Ovary (tissue), 9 donors: ENCODE results near the gene IGF1R. TPM values are rescaled to one million over a fixed set of nuclear protein-coding genes. Genes with fewer than 3 reads are reported as not detected.

Experiments used
- DNase-seq, 5 donors: peaks; one replicate each; pipeline ENCODE4 v3.0.0-alpha.2; 2019 to 2020
- H3K27ac ChIP-seq, 2 donors: fragments of 200-600 bp; one replicate each; pipeline versions ENCODE4 v1.5.1 to v1.8.0; 2019 to 2022
- H3K27me3 ChIP-seq: fragments of 200-600 bp; one replicate; pipeline ENCODE4 v1.8.0; 2022
- H3K36me3 ChIP-seq: fragments of 200-600 bp; sonication (generic); one replicate; pipeline ENCODE4 v1.5.1; 2019
- H3K4me1 ChIP-seq: one replicate; pipeline ENCODE4 v1.8.1; 2013; ENCODE audit warnings: mild to moderate bottlenecking, moderate library complexity; ENCODE audit not compliant: insufficient read depth
- H3K4me3 ChIP-seq: fragments of 200-600 bp; sonication (generic); one replicate; pipeline ENCODE4 v1.5.1; 2017
- H3K9me3 ChIP-seq, 2 donors: fragments of 200-600 bp in 1 of 2; sonication (generic) in 1 of 2; one replicate each; pipeline versions ENCODE4 v1.5.1 to v1.8.1; 2013 to 2019; ENCODE audit warnings: mild to moderate bottlenecking in 1 of 2, moderate library complexity in 1 of 2
- EP300 ChIP-seq: sonication (generic); formaldehyde crosslinking; IDR thresholded peaks from one replicate; pipeline ENCODE4 v1.6.1; 2017; ENCODE audit warnings: antibody characterized with exemption
- POLR2A ChIP-seq: fragments of 450-650 bp; IDR thresholded peaks from one replicate; pipeline ENCODE4 v1.6.1; 2017; ENCODE audit warnings: antibody characterized with exemption, mild to moderate bottlenecking, moderate library complexity
- WGBS, 3 donors: extraction: QIAGEN DNeasy Blood & Tissue Kit in 1 of 3; methylation state at CpG; one replicate each; pipeline versions ENCODE4 v1.1.5 to v1.1.7; 2013 to 2017; 5-methylcytosine and 5-hydroxymethylcytosine counted together
- intact Hi-C, 4 donors: fragments of 100-400 bp; cut with DNase I; formaldehyde crosslinking; loops; one replicate each; pipeline versions ENCODE4 v1.11.0 to v1.15.1; 2022 to 2023
- polyA plus RNA-seq, 2 donors: library from polyadenylated mRNA; stranded (reverse); fragments of 200-250 nt in 1 of 2; fragments of 350-450 nt in 1 of 2; fragmentation: Illumina TruSeq in 1 of 2; extraction: RNeasy Lipid Tissue Mini Kit (QIAGEN cat#74804) in 1 of 2; gene quantifications; one replicate each; pipeline ENCODE4 v1.2.3, GENCODE V29; 2013 to 2014
- total RNA-seq, 7 donors: library from RNA; depleted of rRNA in 2 of 7; stranded (reverse); fragments of >200 nt in 2 of 7; fragmentation: NEBNext Ultra II Directional in 3 of 7; extraction: Animal tissue kit (Norgen Biotek cat#: 25700) in 3 of 7; gene quantifications; one replicate each; pipeline versions ENCODE4 v1.1.0 to v1.2.4, GENCODE V29; 2016 to 2023
- TF ChIP-seq, protein P1 (sequence below), 3 donors: fragments of 450-650 bp in 2 of 3; fragments of 200-600 bp in 1 of 3; IDR thresholded peaks; one replicate each; pipeline versions ENCODE4 v1.5.1 to v1.8.0; 2016 to 2022; ENCODE audit warnings: antibody characterized with exemption in 3 of 3, mild to moderate bottlenecking in 1 of 3
- donor health status: DM: no; HTN: no; CAD: no; lungs with moderate emphysema.
- donor health status: DM: no; HTN: no; CAD: no.
- donor health status: Bipolar disorder and iron deficiency.
- donor health status: DM: yes; HTN: yes; CAD: no.
- donor health status: DM: no; HTN: no; CAD: no.
- donor health status: DM: yes; HTN: yes; CAD: no.

IGF1R gene
- total and polyA plus RNA-seq, 9 donors: 15.4 to 88.7 (median 68.9) TPM

DNA sequence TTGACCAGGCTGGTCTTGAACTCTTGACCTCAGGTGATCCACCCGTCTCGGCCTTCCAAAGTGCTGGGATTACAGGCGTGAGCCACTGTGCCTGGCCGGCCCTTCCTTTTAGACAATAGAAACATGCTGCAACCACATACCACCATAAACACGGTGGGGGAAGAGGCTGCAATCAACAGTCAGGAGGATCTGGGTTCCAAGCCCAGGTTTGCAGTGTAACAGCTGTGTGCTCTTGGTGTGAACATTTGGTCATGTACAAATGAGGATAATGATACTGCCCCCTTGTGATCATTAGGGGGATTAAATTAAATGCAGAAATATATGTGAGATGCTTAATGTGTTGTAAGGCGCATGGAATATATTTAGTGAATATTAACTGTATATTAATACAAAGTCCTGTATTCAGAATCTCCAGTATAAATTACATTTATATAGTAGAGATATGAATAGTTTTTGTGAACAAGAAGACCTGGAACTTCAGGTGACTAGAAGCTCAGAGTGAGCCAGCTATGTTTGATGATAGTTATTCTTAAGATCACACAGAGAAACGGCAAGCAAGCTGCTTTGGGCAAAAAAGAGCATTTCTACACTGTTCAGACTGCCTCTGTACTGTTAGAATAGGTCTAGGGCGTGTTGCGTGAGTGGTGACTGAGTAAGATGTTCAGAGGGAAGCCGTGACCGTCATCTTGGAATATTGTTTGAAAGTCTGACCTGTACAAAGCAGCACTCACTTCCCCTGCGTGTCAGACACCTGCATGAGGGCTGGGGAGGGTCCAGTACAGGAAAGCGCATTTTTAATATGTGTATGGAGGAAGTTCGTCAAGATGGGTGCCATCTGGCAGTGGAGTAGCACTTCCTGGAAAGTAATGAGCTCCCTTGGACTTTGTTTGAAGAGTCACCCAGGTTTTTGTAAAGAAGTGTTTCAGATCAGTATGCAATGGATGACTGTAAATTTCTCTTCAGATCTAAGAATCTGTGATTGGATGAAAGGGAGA, 233.5 kb downstream of the IGF1R start:
- Histone ChIP-seq H3K27ac (no peak overlapping the region), H3K36me3 (no peaks in the 10 kb centered on the region), H3K9me3 (no peaks in the 10 kb centered on the region), H3K4me3 (no peak overlapping the region), H3K4me1 (peaks cover 13% of the 10 kb centered on the region), H3K27me3 (no peaks in the 10 kb centered on the region)
- WGBS, 3 donors: 60 to 75% (median 67%) methylated on average over 14 of the region's 14 CpGs
- peak in 2 of 5 donors; percentile 52 to 56 for DNase-seq
- TF ChIP-seq, protein P1, sequence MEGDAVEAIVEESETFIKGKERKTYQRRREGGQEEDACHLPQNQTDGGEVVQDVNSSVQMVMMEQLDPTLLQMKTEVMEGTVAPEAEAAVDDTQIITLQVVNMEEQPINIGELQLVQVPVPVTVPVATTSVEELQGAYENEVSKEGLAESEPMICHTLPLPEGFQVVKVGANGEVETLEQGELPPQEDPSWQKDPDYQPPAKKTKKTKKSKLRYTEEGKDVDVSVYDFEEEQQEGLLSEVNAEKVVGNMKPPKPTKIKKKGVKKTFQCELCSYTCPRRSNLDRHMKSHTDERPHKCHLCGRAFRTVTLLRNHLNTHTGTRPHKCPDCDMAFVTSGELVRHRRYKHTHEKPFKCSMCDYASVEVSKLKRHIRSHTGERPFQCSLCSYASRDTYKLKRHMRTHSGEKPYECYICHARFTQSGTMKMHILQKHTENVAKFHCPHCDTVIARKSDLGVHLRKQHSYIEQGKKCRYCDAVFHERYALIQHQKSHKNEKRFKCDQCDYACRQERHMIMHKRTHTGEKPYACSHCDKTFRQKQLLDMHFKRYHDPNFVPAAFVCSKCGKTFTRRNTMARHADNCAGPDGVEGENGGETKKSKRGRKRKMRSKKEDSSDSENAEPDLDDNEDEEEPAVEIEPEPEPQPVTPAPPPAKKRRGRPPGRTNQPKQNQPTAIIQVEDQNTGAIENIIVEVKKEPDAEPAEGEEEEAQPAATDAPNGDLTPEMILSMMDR (IDR thresholded peaks at IDR 0.05): peak in 2 of 3 donors; percentile 41 to 62
- TF ChIP-seq POLR2A (no peak), EP300 (no peak)
- intact Hi-C loops: no loop called here

DNA sequence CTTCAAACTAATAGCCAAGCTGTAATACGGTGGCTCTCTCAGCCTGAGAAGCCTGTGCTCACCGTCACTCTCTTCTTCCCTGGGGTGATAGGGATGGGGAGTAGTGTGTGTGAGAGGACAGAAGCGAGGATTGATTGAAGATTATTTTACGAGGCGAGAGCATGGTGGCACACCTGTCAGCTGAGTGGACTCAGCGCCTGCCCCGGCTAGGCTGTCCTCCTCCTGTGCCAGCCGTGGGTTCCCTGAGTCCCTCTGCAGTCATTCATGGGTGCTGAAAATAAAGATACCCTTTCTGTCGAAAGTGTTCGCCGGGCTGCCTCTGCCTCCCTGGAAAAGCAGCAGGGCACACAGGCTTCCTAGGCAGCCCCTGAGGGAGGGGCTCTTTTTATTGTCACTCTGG, 235.1 kb downstream of the IGF1R start:
- Histone ChIP-seq H3K27me3 (no peaks in the 10 kb centered on the region), H3K4me1 (peaks cover 9% of the 10 kb centered on the region), H3K4me3 (no peak overlapping the region), H3K27ac (no peak overlapping the region), H3K9me3 (no peaks in the 10 kb centered on the region), H3K36me3 (no peaks in the 10 kb centered on the region)
- intact Hi-C loops: no loop called here
- WGBS, 3 donors: 89 to 94% (median 92%) methylated on average over 11 of the region's 11 CpGs
- DNase-seq: no peak
- TF ChIP-seq, protein P1 (IDR thresholded peaks at IDR 0.05): no peak
- TF ChIP-seq POLR2A: no peak
- TF ChIP-seq EP300: no peak

DNA sequence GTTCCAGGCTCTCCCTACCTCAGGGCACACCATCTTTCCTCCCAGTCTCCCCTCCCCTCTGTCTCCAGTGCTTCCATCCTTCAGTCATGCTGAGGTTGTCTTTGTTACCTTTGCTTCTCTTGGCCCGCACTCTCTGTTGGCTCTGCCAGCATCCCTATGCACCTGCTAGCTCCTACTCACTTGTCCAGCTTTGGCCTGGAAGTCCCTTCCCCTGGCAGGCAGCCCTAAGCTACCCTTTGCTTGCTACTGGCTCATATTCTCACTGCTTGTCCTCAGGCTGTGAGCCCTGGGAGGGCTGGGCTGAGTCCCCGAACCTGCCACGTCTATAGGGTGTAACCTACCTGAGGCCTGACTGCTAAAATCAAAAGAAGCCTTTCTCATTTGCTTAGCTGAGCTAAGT, 236.6 kb downstream of the IGF1R start:
- no peak for DNase-seq
- Histone ChIP-seq H3K36me3 (no peaks in the 10 kb centered on the region), H3K4me1 (peaks cover 8% of the 10 kb centered on the region), H3K4me3 (no peak overlapping the region), H3K27ac (no peak overlapping the region), H3K27me3 (no peaks in the 10 kb centered on the region), H3K9me3 (no peaks in the 10 kb centered on the region)
- WGBS, 3 donors: 89 to 93% (median 91%) methylated on average over 3 of the region's 3 CpGs
- TF ChIP-seq POLR2A (no peak), EP300 (no peak)
- TF ChIP-seq, protein P1 (IDR thresholded peaks at IDR 0.05): no peak
- intact Hi-C loops: no loop called here

DNA sequence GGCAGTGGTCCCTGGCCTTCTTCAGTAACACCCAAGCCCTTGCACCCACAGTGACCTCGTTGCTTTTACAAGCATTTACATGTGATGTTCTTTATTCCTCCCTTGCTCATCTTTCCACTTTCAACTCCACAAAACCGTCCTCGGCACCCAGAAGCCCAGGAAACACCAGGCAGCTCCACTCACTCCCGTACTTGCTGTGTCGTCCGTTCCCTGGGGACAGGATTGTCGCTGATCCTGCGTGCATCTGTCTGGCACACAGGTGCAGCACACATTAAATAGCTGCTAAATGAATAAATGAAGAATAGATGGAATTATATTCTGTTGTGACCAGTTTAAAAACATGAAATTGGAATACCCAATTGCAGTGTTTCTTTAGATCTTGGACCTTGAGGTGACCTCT, 239.6 kb downstream of the IGF1R start:
- H3K36me3 ChIP-seq: no peaks in the 10 kb centered on the region
- intact Hi-C loops: no loop called here
- WGBS, 3 donors: 96% methylated on average over 8 of the region's 8 CpGs
- no peak for DNase-seq
- H3K4me1 ChIP-seq: peaks cover 6% of the 10 kb centered on the region
- H3K9me3 ChIP-seq: no peaks in the 10 kb centered on the region
- no peaks in the 10 kb centered on the region for H3K27me3 ChIP-seq
- no peak overlapping the region for H3K4me3 ChIP-seq
- no peak for TF ChIP-seq EP300
- TF ChIP-seq, protein P1 (IDR thresholded peaks at IDR 0.05): no peak
- no peak for TF ChIP-seq POLR2A
- no peak overlapping the region for H3K27ac ChIP-seq
